SH-SY5Y (cell line): ENCODE measurements around the gene SLC22A15.

Experiments used
- GATA2 ChIP-seq: IDR thresholded peaks from 2 replicates; pipeline ENCODE4 v1.6.1; 2011; ENCODE audit warnings: mild to moderate bottlenecking, low read depth, low read length
- GATA3 ChIP-seq: IDR thresholded peaks from 2 replicates; pipeline ENCODE4 v1.6.1; 2011; ENCODE audit warnings: low read depth, mild to moderate bottlenecking, low read length, moderate library complexity

Gene SLC22A15

GRCh38 chr1:116038679-116039078 is 62.4 kb downstream of the SLC22A15 start:
- TF ChIP-seq GATA2 (no peak), GATA3 (no peak)

GRCh38 chr1:116044071-116044470 is 67.8 kb downstream of the SLC22A15 start:
- no peak for TF ChIP-seq GATA3
- no peak for TF ChIP-seq GATA2

GRCh38 chr1:116062201-116062600 is 85.9 kb downstream of the SLC22A15 start:
- TF ChIP-seq GATA3 (no peak), GATA2 (no peak)

GRCh38 chr1:116064616-116065015 is 88.3 kb downstream of the SLC22A15 start:
- TF ChIP-seq GATA3 (no peak), GATA2 (no peak)

GRCh38 chr1:116066868-116067565 is 90.7 kb downstream of the SLC22A15 start:
- no peak for TF ChIP-seq GATA3
- no peak for TF ChIP-seq GATA2

GRCh38 chr1:116067566-116067890 is 91.2 kb downstream of the SLC22A15 start:
- TF ChIP-seq GATA3 = no peak
- TF ChIP-seq GATA2 = no peak

- no peak for TF ChIP-seq GATA3
- TF ChIP-seq GATA2 = no peak
These were observed 99.3 kb downstream of the SLC22A15 start for GRCh38 chr1:116075575-116075974.

- TF ChIP-seq GATA2 = no peak
- TF ChIP-seq GATA3 = no peak
These were observed 99.7 kb downstream of the SLC22A15 start for GRCh38 chr1:116075990-116076389.

- TF ChIP-seq GATA3 (no peak), GATA2 (no peak)
These were observed 100.5 kb downstream of the SLC22A15 start for GRCh38 chr1:116076831-116077230.

GRCh38 chr1:116078699-116079223 is 102.4 kb downstream of the SLC22A15 start:
- TF ChIP-seq GATA2 (no peak), GATA3 (no peak)

- TF ChIP-seq GATA3 (no peak), GATA2 (no peak)
These were observed 111.3 kb downstream of the SLC22A15 start for GRCh38 chr1:116087628-116088027.

- TF ChIP-seq GATA3 = no peak
- no peak for TF ChIP-seq GATA2
These were observed 113.6 kb downstream of the SLC22A15 start for GRCh38 chr1:116089870-116090269.

- TF ChIP-seq GATA2 (no peak), GATA3 (no peak)
These were observed 114.8 kb downstream of the SLC22A15 start for GRCh38 chr1:116091083-116091482.

GRCh38 chr1:116092752-116093489 is 116.6 kb downstream of the SLC22A15 start:
- TF ChIP-seq GATA3 (no peak), GATA2 (no peak)

GRCh38 chr1:116095027-116095426 is 118.7 kb downstream of the SLC22A15 start:
- TF ChIP-seq GATA2 = no peak
- no peak for TF ChIP-seq GATA3
